Endothelial cell of umbilical vein (primary cell): ENCODE results near the gene ZBTB7A.

Experiments
- EZH2 ChIP-seq: IDR thresholded peaks from 2 replicates; pipeline ENCODE4 v1.6.1; 2012; ENCODE audit warnings: borderline replicate concordance, low read depth, mild to moderate bottlenecking, moderate library complexity, low read length, inconsistent platforms; ENCODE audit not compliant: severe bottlenecking
- FOS ChIP-seq: IDR thresholded peaks from 2 replicates; pipeline ENCODE4 v1.6.1; 2011; ENCODE audit warnings: mild to moderate bottlenecking, low read length, moderate library complexity, borderline replicate concordance; ENCODE audit not compliant: insufficient read depth
- MYC ChIP-seq: IDR thresholded peaks from one replicate; pipeline ENCODE4 v1.6.1; 2011; ENCODE audit warnings: mild to moderate bottlenecking, low read depth, low read length
- POLR2A ChIP-seq: IDR thresholded peaks from 2 replicates; pipeline ENCODE4 v1.6.1; 2012; ENCODE audit warnings: low read depth, mild to moderate bottlenecking, control low read depth, low read length
- POLR2AphosphoS5 ChIP-seq: IDR thresholded peaks from 2 replicates; pipeline ENCODE4 v1.6.1; 2012; ENCODE audit warnings: low read depth, mild to moderate bottlenecking, control low read depth, low read length, moderate library complexity; ENCODE audit not compliant: insufficient read depth
- TF ChIP-seq, protein P1 (sequence below), 2 donors: IDR thresholded peaks; 1 replicate in 1 of 2; 2 replicates in 1 of 2; pipeline ENCODE4 v1.5.1; 2011; ENCODE audit warnings: low read length in 2 of 2, mild to moderate bottlenecking in 2 of 2, moderate library complexity in 2 of 2, control low read depth in 1 of 2, inconsistent platforms in 1 of 2, low read depth in 1 of 2; ENCODE audit not compliant: insufficient read depth in 1 of 2; ENCODE audit errors: extremely low read depth in 1 of 2
- TF ChIP-seq, protein P2 (sequence below): IDR thresholded peaks from 2 replicates; pipeline ENCODE4 v1.6.1; 2011; ENCODE audit not compliant: insufficient read depth, insufficient read length

DNA sequence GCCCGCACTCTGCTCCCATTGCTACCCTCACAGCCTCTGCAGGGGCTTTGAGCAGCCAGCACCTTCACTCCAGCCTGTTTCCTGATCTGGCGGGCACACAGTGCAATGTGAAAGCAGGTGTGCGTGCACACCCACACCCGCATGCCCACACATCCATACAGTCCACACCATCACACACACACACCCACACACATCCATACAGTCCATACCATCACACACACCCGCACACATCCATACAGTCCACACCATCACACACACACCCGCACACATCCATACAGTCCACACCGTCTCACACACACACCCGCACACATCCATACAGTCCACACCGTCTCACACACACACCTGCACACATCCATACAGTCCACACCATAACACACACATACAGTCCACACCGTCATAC, 31.1 kb downstream of the ZBTB7A start:
- no peak for TF ChIP-seq POLR2AphosphoS5
- TF ChIP-seq, protein P1, sequence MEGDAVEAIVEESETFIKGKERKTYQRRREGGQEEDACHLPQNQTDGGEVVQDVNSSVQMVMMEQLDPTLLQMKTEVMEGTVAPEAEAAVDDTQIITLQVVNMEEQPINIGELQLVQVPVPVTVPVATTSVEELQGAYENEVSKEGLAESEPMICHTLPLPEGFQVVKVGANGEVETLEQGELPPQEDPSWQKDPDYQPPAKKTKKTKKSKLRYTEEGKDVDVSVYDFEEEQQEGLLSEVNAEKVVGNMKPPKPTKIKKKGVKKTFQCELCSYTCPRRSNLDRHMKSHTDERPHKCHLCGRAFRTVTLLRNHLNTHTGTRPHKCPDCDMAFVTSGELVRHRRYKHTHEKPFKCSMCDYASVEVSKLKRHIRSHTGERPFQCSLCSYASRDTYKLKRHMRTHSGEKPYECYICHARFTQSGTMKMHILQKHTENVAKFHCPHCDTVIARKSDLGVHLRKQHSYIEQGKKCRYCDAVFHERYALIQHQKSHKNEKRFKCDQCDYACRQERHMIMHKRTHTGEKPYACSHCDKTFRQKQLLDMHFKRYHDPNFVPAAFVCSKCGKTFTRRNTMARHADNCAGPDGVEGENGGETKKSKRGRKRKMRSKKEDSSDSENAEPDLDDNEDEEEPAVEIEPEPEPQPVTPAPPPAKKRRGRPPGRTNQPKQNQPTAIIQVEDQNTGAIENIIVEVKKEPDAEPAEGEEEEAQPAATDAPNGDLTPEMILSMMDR (IDR thresholded peaks at IDR 0.05; ENCODE audit: extremely low read depth in 1 of 2, insufficient read depth in 1 of 2, low read depth in 1 of 2, low read length in 2 of 2) = no peak
- peak; percentile 30 for TF ChIP-seq POLR2A
- TF ChIP-seq, protein P2, sequence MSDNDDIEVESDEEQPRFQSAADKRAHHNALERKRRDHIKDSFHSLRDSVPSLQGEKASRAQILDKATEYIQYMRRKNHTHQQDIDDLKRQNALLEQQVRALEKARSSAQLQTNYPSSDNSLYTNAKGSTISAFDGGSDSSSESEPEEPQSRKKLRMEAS = no peak
- TF ChIP-seq EZH2 = no peak
- TF ChIP-seq FOS = no peak
- no peak for TF ChIP-seq MYC
